Stimulated activated CD4-positive, alpha-beta T cell treated with anti-CD3 and anti-CD28 coated beads, Interleukin-15, amount 100 ng/mL, for 24 hours (primary cell): ENCODE results near the gene NHLH1.

Experiments
- DNase-seq: peaks from one replicate; pipeline ENCODE4 v3.0.0-alpha.2; 2020

NHLH1 gene

GRCh38 chr1:160414881-160415280, 48.0 kb downstream of the NHLH1 start:
- DNase-seq, result no peak

GRCh38 chr1:160415696-160416290, 48.9 kb downstream of the NHLH1 start:
- DNase-seq, result no peak

- no peak for DNase-seq
Measured at GRCh38 chr1:160416369-160416768, 49.5 kb downstream of the NHLH1 start.

- DNase-seq, result no peak
Measured at GRCh38 chr1:160418483-160418882, 51.6 kb downstream of the NHLH1 start.

GRCh38 chr1:160419150-160419837, 52.4 kb downstream of the NHLH1 start:
- DNase-seq, result no peak

- DNase-seq, result no peak
Measured at GRCh38 chr1:160419838-160420169, 52.9 kb downstream of the NHLH1 start.

GRCh38 chr1:160420881-160421842, 54.3 kb downstream of the NHLH1 start:
- no peak for DNase-seq

- DNase-seq, result no peak
Measured at GRCh38 chr1:160421881-160422280, 55.0 kb downstream of the NHLH1 start.
